Keratinocyte (primary cell): ENCODE data around the gene CEP290. TPM values are rescaled to one million over a fixed set of nuclear protein-coding genes. Genes with fewer than 3 reads are reported as not detected.
A peak's percentile ranks its signal among the peaks of the same experiment; 100 is the strongest.

Experiments used
- DNase-seq: peaks from one replicate; pipeline ENCODE4 v3.0.0-alpha.2; 2011; ENCODE audit warnings: low read depth, missing footprints, low spot score
- FAIRE-seq: peaks from 2 replicates; lab custom pipeline; 2011; peaks lifted over from hg19 to GRCh38; lab: Jason Lieb, UNC
- H2AFZ ChIP-seq: 2 replicates; pipeline ENCODE4 v1.6.0; 2012; ENCODE audit warnings: low read length, control low read depth, inconsistent platforms; ENCODE audit not compliant: control insufficient read depth
- H3K27ac ChIP-seq: 2 replicates; pipeline ENCODE4 v1.5.1; 2011; ENCODE audit warnings: low read length; ENCODE audit not compliant: control insufficient read depth, insufficient read depth
- H3K27me3 ChIP-seq: 3 replicates; pipeline ENCODE4 v1.6.0; 2011; ENCODE audit warnings: low read length; ENCODE audit not compliant: control insufficient read depth, insufficient read depth; ENCODE audit errors: extremely low read depth
- H3K36me3 ChIP-seq, 2 experiments: 2 replicates in 1 of 2; 3 replicates in 1 of 2; pipeline ENCODE4 v1.5.1; 2011; ENCODE audit warnings: low read length in 2 of 2, mild to moderate bottlenecking in 1 of 2; ENCODE audit not compliant: control insufficient read depth in 2 of 2, insufficient read depth in 2 of 2; ENCODE audit errors: extremely low read depth in 1 of 2
- H3K4me1 ChIP-seq: 3 replicates; pipeline ENCODE4 v1.5.1; 2011; ENCODE audit warnings: low read length; ENCODE audit not compliant: control insufficient read depth, insufficient read depth; ENCODE audit errors: extremely low read depth
- H3K4me2 ChIP-seq: 3 replicates; pipeline ENCODE4 v1.6.0; 2011; ENCODE audit warnings: low read depth, low read length; ENCODE audit not compliant: control insufficient read depth, insufficient read depth; ENCODE audit errors: extremely low read depth
- H3K4me3 ChIP-seq, 3 experiments: fragments of 200-600 bp in 1 of 3; sonication (generic) in 1 of 3; 2 replicates in 2 of 3; 3 replicates in 1 of 3; pipeline ENCODE4 v1.5.1; 2011 to 2016; ENCODE audit warnings: low read length in 3 of 3, mild to moderate bottlenecking in 3 of 3, control low read depth in 2 of 3, inconsistent platforms in 1 of 3, low read depth in 1 of 3, mixed read lengths in 1 of 3, mixed run types in 1 of 3, moderate library complexity in 1 of 3; ENCODE audit not compliant: control insufficient read depth in 2 of 3, insufficient read depth in 2 of 3; ENCODE audit errors: extremely low read depth in 1 of 3
- H3K79me2 ChIP-seq: 2 replicates; pipeline ENCODE4 v1.6.0; 2012; ENCODE audit warnings: low read length; ENCODE audit not compliant: control insufficient read depth, insufficient read depth
- H3K9ac ChIP-seq: 3 replicates; pipeline ENCODE4 v1.6.0; 2011; ENCODE audit warnings: low read length; ENCODE audit not compliant: control insufficient read depth, insufficient read depth; ENCODE audit errors: extremely low read depth
- H3K9me1 ChIP-seq: 3 replicates; pipeline ENCODE4 v1.6.0; 2011; ENCODE audit warnings: low read length; ENCODE audit not compliant: control insufficient read depth, insufficient read depth; ENCODE audit errors: extremely low read depth
- H3K9me3 ChIP-seq: 2 replicates; pipeline ENCODE4 v1.5.1; 2012; ENCODE audit warnings: low read depth, low read length; ENCODE audit not compliant: control insufficient read depth
- H4K20me1 ChIP-seq: 3 replicates; pipeline ENCODE4 v1.6.0; 2011; ENCODE audit warnings: low read length; ENCODE audit not compliant: control insufficient read depth, insufficient read depth; ENCODE audit errors: extremely low read depth
- CTCF ChIP-seq, 3 experiments: IDR thresholded peaks in 1 of 3; conservative IDR thresholded peaks in 1 of 3; optimal IDR thresholded peaks in 1 of 3; 2 replicates in 2 of 3; 3 replicates in 1 of 3; pipeline versions ENCODE3 to v1.5.1; 2011; ENCODE audit warnings: low read length in 3 of 3, mild to moderate bottlenecking in 3 of 3, moderate library complexity in 2 of 3, control low read depth in 1 of 3, inconsistent platforms in 1 of 3; ENCODE audit not compliant: insufficient read depth in 2 of 3; ENCODE audit errors: extremely low read depth in 1 of 3
- EZH2 ChIP-seq: IDR thresholded peaks from one replicate; pipeline ENCODE4 v1.6.1; 2012; ENCODE audit warnings: inconsistent platforms, mild to moderate bottlenecking, low read length, moderate library complexity
- dilution Hi-C: fragments of 300-500 bp; cut with MboI; formaldehyde crosslinking; loops from one replicate; pipeline ENCODE4 v1.7.0; 2020; ENCODE audit warnings: low sequenced_read_pairs; ENCODE audit not compliant: extremely low pct_ligation_motif_present
- polyA plus RNA-seq, 5 experiments: library from polyadenylated mRNA; depleted of rRNA in 3 of 5; stranded (reverse) in 3 of 5; stranded (forward) in 1 of 5; unstranded in 1 of 5; fragments of >200 nt; gene quantifications; 1 replicate in 1 of 5; 2 replicates in 3 of 5; 3 replicates in 1 of 5; pipeline versions ENCODE4 v1.2.1 to v1.2.3, GENCODE V29; 2011 to 2012; ENCODE audit warnings: missing spikeins in 2 of 5, low read depth in 1 of 5, low replicate concordance in 1 of 5

Gene CEP290
- polyA plus RNA-seq, 1 donor (not counting 4 experiments of a cell fraction or from before 2014, with no cell fraction given), result 5.6 TPM

DNA sequence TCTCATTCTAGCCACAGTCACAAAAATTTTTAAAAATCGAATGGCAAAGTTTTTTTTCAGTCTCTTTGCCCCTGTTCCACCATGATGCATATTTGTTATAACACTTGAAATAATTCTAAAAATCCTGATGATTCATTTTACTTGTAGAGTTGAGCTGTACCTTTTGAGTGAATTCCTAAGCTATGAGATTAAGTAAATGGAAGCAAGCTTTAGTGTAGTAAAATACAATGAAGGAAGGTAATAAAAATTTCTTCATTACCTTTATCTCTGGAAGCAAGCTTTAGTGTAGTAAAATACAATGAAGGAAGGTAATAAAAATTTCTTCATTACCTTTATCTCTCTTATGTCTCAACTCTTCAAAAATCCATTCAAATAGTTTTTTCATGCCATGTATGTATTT, 46.3 kb upstream of the CEP290 start:
- Histone ChIP-seq H4K20me1 (no peaks in the 10 kb centered on the region), H3K9me1 (no peaks in the 10 kb centered on the region), H3K36me3 (no peaks in the 10 kb centered on the region), H3K9ac (no peak overlapping the region), H3K27ac (peak overlapping the region; percentile 10), H3K4me3 (no peak overlapping the region), H3K4me1 (peaks cover 13% of the 10 kb centered on the region), H3K79me2 (no peaks in the 10 kb centered on the region), H3K4me2 (peak overlapping the region; percentile 12), H2AFZ (no peak overlapping the region), H3K27me3 (no peaks in the 10 kb centered on the region), H3K9me3 (no peaks in the 10 kb centered on the region)
- DNase-seq, result peak; percentile 11
- dilution Hi-C loops, result no loop called here
- no peak for FAIRE-seq
- no peak for TF ChIP-seq EZH2
- TF ChIP-seq CTCF (optimal IDR thresholded peaks at IDR 0.05 in 1 of 3, IDR thresholded peaks at IDR 0.05 in 1 of 3, conservative IDR thresholded peaks at IDR 0.05 in 1 of 3; ENCODE audit: extremely low read depth in 1 of 3, insufficient read depth in 2 of 3, low read length in 3 of 3), result no peak

DNA sequence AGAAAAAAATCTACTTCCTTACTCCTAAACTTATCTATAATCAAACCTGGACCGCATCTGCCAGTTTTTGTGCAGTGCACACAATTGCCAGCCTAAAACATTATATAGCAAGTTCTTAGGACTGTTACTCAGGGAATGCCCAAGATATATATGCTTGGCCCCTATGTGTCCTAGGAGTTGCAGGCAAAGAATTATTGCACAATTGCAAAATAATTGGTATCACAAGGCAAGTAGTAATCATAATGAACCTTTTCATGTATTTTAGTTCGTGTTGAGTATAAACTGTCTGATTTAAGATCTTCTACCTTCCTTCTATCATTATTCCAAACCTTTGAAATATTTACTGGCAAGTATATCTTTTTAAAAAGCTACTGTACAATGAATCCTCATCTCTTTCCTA, 45.7 kb upstream of the CEP290 start:
- peaks cover 13% of the 10 kb centered on the region for H3K4me1 ChIP-seq
- TF ChIP-seq CTCF (optimal IDR thresholded peaks at IDR 0.05 in 1 of 3, IDR thresholded peaks at IDR 0.05 in 1 of 3, conservative IDR thresholded peaks at IDR 0.05 in 1 of 3; ENCODE audit: extremely low read depth in 1 of 3, insufficient read depth in 2 of 3, low read length in 3 of 3) (no peak), EZH2 (no peak)

More for the DNA sequence above, 45.7 kb upstream of the CEP290 start:
- no peak for DNase-seq
- Histone ChIP-seq H3K9me1 (no peaks in the 10 kb centered on the region), H3K36me3 (no peaks in the 10 kb centered on the region), H3K79me2 (no peaks in the 10 kb centered on the region), H3K9ac (no peak overlapping the region), H2AFZ (no peak overlapping the region), H4K20me1 (no peaks in the 10 kb centered on the region), H3K27me3 (no peaks in the 10 kb centered on the region), H3K4me3 (no peak overlapping the region), H3K4me2 (no peak overlapping the region), H3K9me3 (no peaks in the 10 kb centered on the region), H3K27ac (peak overlapping the region; percentile 50)
- FAIRE-seq, result peak; percentile 17
- dilution Hi-C loops, result no loop called here
